Activated CD8-positive, alpha-beta memory T cell treated with anti-CD3 and anti-CD28 coated beads, Interleukin-2, amount 50 U/mL, for 4 hours (primary cell): ENCODE data around the gene ABHD8.
A peak's percentile ranks its signal among the peaks of the same experiment; 100 is the strongest.
"Not testable (repeated sequence)": the region's sequence is repeated elsewhere in the genome, so short reads cannot be mapped to it uniquely, and the experiment has no call there.

Experiments
- DNase-seq: peaks from one replicate; pipeline ENCODE4 v3.0.0-alpha.2; 2020

The ABHD8 gene

GRCh38 chr19:17319473-17320238, 16.4 kb upstream of the ABHD8 start:
- DNase-seq: no peak

GRCh38 chr19:17318966-17319365, 15.7 kb upstream of the ABHD8 start:
- no peak for DNase-seq

- no peak for DNase-seq
These were observed 10.9 kb upstream of the ABHD8 start for GRCh38 chr19:17314007-17314593.

GRCh38 chr19:17312189-17313113, 9.2 kb upstream of the ABHD8 start:
- DNase-seq: no peak

GRCh38 chr19:17311455-17312188, 8.4 kb upstream of the ABHD8 start:
- DNase-seq: no peak

GRCh38 chr19:17309965-17310461, 6.8 kb upstream of the ABHD8 start:
- DNase-seq: no peak

GRCh38 chr19:17309198-17309964, 6.2 kb upstream of the ABHD8 start, which contains the start of gene DDA1:
Gene DDA1, plus strand, starts transcription at chr19:17309563. Its CDS starts 92 bp downstream, at chr19:17309655.
- DNase-seq: peak; percentile 98

GRCh38 chr19:17307876-17308377, 4.7 kb upstream of the ABHD8 start:
- DNase-seq: no peak

GRCh38 chr19:17306285-17306714, 3.1 kb upstream of the ABHD8 start:
- no peak for DNase-seq

GRCh38 chr19:17305517-17306284, 2.5 kb upstream of the ABHD8 start, which contains the start of gene MRPL34:
Gene MRPL34, plus strand, starts transcription at chr19:17305872. Its CDS starts 21 bp downstream, at chr19:17305893.
- DNase-seq: peak; percentile 89

- DNase-seq: no peak
These were observed 1.9 kb upstream of the ABHD8 start for GRCh38 chr19:17305216-17305516.

GRCh38 chr19:17304386-17305215, 1.4 kb upstream of the ABHD8 start:
- no peak for DNase-seq

- no peak for DNase-seq
These were observed 679 bp upstream of the ABHD8 start for GRCh38 chr19:17303940-17304267.

GRCh38 chr19:17302391-17303166, 646 bp downstream of the ABHD8 start:
- DNase-seq: peak; percentile 38

GRCh38 chr19:17300992-17301619, 2.1 kb downstream of the ABHD8 start:
- DNase-seq: no peak

- DNase-seq: no peak
These were observed 6.2 kb downstream of the ABHD8 start for GRCh38 chr19:17296976-17297375.

- no peak for DNase-seq
These were observed 7.0 kb downstream of the ABHD8 start for GRCh38 chr19:17296273-17296672.

- not testable (repeated sequence) for DNase-seq
These were observed 7.7 kb downstream of the ABHD8 start for GRCh38 chr19:17295551-17295950.
